CD4-positive, alpha-beta memory T cell (primary cell): Measurements from ENCODE around the gene SUPT20HL2. TPM values are rescaled to one million over a fixed set of nuclear protein-coding genes. Genes with fewer than 3 reads are reported as not detected.

Source experiments
- CTCF ChIA-PET: fragments of 350-600 bp; sonication (Branson Sonifier 250); formaldehyde crosslinking; loops from one replicate; lab custom pipeline; 2021; ENCODE audit warnings: inconsistent platforms; ENCODE audit not compliant: partially characterized antibody; lab: Charles Lee
- POLR2A ChIA-PET: fragments of 350-600 bp; sonication (Branson Sonifier 250); formaldehyde crosslinking; loops from one replicate; lab custom pipeline; 2021; ENCODE audit not compliant: partially characterized antibody; lab: Charles Lee
- DNase-seq, 5 donors: peaks; one replicate each; pipeline versions ENCODE4 v3.0.0 to v3.0.0-alpha.2; 2020 to 2022; ENCODE audit warnings: mixed read lengths in 1 of 5
- H3K27ac ChIP-seq: one replicate; pipeline ENCODE4 v1.7.0; 2013; ENCODE audit warnings: low read depth, low read length
- H3K27me3 ChIP-seq: 2 replicates; pipeline ENCODE4 v1.7.0; 2013; ENCODE audit warnings: mild to moderate bottlenecking, low read length, moderate library complexity; ENCODE audit not compliant: insufficient read depth
- H3K36me3 ChIP-seq: 2 replicates; pipeline ENCODE4 v1.7.0; 2013; ENCODE audit warnings: mild to moderate bottlenecking, low read length, moderate library complexity; ENCODE audit not compliant: insufficient read depth
- H3K4me1 ChIP-seq: 2 replicates; pipeline ENCODE4 v1.7.0; 2013; ENCODE audit warnings: mild to moderate bottlenecking, low read length, moderate library complexity; ENCODE audit not compliant: insufficient read depth
- H3K4me3 ChIP-seq, 2 donors: one replicate each; pipeline ENCODE4 v1.7.0; 2013; ENCODE audit warnings: low read length in 2 of 2, mild to moderate bottlenecking in 1 of 2
- H3K9me3 ChIP-seq, 2 donors: one replicate each; pipeline ENCODE4 v1.7.0; 2013; ENCODE audit warnings: low read length in 2 of 2, control low read depth in 1 of 2; ENCODE audit not compliant: control insufficient read depth in 1 of 2
- H3K27ac Mint-ChIP-seq, 7 donors: one replicate each; pipeline ENCODE4 v1.8.0; 2020 to 2021; ENCODE audit warnings: mixed read lengths in 7 of 7, mild to moderate bottlenecking in 6 of 7, inconsistent platforms in 3 of 7, moderate library complexity in 3 of 7
- H3K27me3 Mint-ChIP-seq, 2 donors: one replicate each; pipeline ENCODE4 v1.8.0; 2020 to 2021; ENCODE audit warnings: mixed read lengths in 2 of 2
- H3K36me3 Mint-ChIP-seq, 2 donors: one replicate each; pipeline ENCODE4 v1.8.0; 2020 to 2021; ENCODE audit warnings: mixed read lengths in 2 of 2, inconsistent platforms in 1 of 2, mild to moderate bottlenecking in 1 of 2
- H3K4me1 Mint-ChIP-seq, 4 donors: one replicate each; pipeline ENCODE4 v1.8.0; 2020 to 2021; ENCODE audit warnings: mixed read lengths in 4 of 4, mild to moderate bottlenecking in 1 of 4
- H3K4me3 Mint-ChIP-seq, 8 donors: one replicate each; pipeline ENCODE4 v1.8.0; 2020 to 2021; ENCODE audit warnings: mixed read lengths in 8 of 8, mild to moderate bottlenecking in 7 of 8, moderate library complexity in 6 of 8, inconsistent platforms in 3 of 8
- H3K9me3 Mint-ChIP-seq, 8 donors: one replicate each; pipeline ENCODE4 v1.8.0; 2020 to 2021; ENCODE audit warnings: mixed read lengths in 8 of 8, mild to moderate bottlenecking in 5 of 8, inconsistent platforms in 3 of 8, moderate library complexity in 1 of 8
- intact Hi-C: fragments of 100-400 bp; cut with micrococcal nuclease; formaldehyde crosslinking; loops from one replicate; pipeline ENCODE4 v1.15.1; 2023
- polyA plus RNA-seq, 2 donors: library from polyadenylated mRNA; unstranded; fragments of 300-500 nt; fragmentation: Illumina TruSeq; gene quantifications; one replicate each; pipeline ENCODE4 v1.2.3, GENCODE V29; 2021
- total RNA-seq, 2 experiments: library from RNA; stranded (reverse); gene quantifications; one replicate each; pipeline ENCODE4 v1.2.3, GENCODE V29; 2021

Gene SUPT20HL2
- total and polyA plus RNA-seq, 4 experiments from 2014 or later, result not detected

DNA sequence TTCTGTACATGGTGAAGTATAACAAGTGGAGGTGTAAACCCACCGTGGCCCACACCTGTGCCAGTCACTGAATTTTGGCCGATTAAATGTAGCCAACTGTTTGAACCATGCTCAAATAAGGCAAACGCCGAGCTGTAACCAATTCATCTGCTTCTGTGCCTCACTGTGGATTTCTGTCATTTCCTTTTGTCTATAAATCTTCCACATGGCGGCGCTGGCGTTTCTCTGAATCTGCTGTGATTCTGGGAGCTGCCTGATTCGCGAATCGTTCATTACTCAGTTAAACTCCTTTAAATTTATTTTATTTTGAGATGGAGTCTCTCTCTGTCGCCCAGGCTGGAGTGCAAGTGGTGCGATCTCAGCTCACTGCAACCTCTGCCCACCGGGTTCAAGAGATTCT is 19.2 kb downstream of the SUPT20HL2 start:
- POLR2A ChIA-PET, result no interaction called here
- Histone ChIP-seq H3K27ac (no peak overlapping the region), H3K4me3 (no peak overlapping the region), H3K9me3 (no peaks in the 10 kb centered on the region), H3K27me3 (no peaks in the 10 kb centered on the region), H3K36me3 (no peaks in the 10 kb centered on the region), H3K4me1 (no peaks in the 10 kb centered on the region)
- DNase-seq, result no peak
- Mint-ChIP-seq H3K36me3 (no peaks in the 10 kb centered on the region), H3K27me3 (peaks cover 0 to 2% of the 10 kb centered on the region in 2 donors), H3K27ac (no peak overlapping the region), H3K4me3 (no peak overlapping the region), H3K4me1 (no peaks in the 10 kb centered on the region), H3K9me3 (no peaks in the 10 kb centered on the region)
- CTCF ChIA-PET, result no interaction called here
- intact Hi-C loops, result no loop called here

DNA sequence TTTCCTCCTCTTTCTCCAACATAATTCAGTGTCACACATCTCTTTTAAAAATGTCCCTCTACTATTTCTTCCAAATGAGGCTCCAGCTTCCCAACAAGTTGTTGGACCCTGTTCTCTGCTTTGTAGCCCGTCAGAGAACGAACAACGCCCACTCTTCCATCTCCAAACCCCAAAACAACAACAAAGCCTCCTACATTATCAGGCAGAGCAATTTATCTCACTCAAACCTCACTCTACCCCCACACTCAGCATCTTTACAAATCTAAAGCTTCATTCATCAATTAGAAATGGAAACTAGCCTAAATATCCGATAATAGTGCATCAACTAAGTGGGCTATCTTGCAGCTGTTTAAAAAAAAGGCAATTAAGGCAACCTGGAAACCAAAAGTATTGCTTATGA is 20.5 kb downstream of the SUPT20HL2 start:
- peaks cover 0 to 2% of the 10 kb centered on the region in 2 donors for H3K27me3 Mint-ChIP-seq
- Histone ChIP-seq H3K9me3 (no peaks in the 10 kb centered on the region), H3K4me1 (no peaks in the 10 kb centered on the region), H3K36me3 (no peaks in the 10 kb centered on the region), H3K4me3 (no peak overlapping the region), H3K27me3 (no peaks in the 10 kb centered on the region), H3K27ac (no peak overlapping the region)
- CTCF ChIA-PET, result no interaction called here
- H3K36me3 Mint-ChIP-seq, result no peaks in the 10 kb centered on the region
- intact Hi-C loops, result no loop called here
- H3K27ac Mint-ChIP-seq, result no peak overlapping the region
- no peaks in the 10 kb centered on the region for H3K9me3 Mint-ChIP-seq
- no peak overlapping the region for H3K4me3 Mint-ChIP-seq
- no peaks in the 10 kb centered on the region for H3K4me1 Mint-ChIP-seq
- no peak for DNase-seq
- POLR2A ChIA-PET, result interaction anchor here (0.6 kb wide), 1 partner anchor 419 kb away, joined by 4 read pairs; no protein-coding TSS in a partner anchor

DNA sequence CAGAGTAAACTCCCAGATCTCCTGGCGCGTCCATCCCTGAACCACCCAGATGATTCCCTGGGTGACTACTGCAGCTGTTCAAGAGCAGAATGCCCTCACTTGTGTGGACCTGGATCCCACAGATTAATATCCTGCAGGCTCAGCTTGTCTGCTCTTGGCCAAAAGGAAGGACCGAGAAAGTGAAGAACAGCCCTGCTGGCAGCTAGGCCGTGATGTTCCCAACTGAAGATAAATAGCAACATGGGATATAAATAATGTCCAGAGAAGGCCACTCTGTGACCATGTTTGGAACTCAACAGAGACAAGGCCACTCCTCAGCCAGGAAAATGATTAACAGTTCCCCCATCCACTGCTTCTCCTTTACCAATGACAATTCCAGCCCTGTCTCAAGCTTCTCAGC is 21.5 kb downstream of the SUPT20HL2 start:
- no peak overlapping the region for H3K27ac Mint-ChIP-seq
- intact Hi-C loops, result no loop called here
- POLR2A ChIA-PET, result no interaction called here

DNA sequence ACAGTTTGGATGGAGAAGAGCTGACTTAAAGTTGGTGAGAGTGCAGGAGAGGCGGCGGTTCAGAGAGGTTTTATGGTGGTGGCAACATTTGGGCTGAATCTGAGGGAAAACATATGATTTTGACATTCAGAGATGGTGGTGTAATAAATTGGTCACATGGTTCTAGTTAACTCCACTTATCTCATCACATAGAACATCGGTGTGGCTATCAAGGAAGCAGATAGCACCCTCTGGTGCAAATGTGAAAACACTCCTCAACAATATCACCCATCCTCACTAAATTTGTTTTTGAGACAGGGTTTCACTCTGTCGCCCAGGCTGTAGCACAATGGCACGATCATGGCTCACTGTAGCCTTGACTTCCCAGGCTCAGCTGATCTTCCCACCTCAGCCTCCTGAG is 28.8 kb downstream of the SUPT20HL2 start:
- ChIA-PET POLR2A (no interaction called here), CTCF (no interaction called here)
- intact Hi-C loops, result no loop called here
- no peaks in the 10 kb centered on the region for H3K9me3 Mint-ChIP-seq
- Histone ChIP-seq H3K4me1 (no peaks in the 10 kb centered on the region), H3K27me3 (no peaks in the 10 kb centered on the region), H3K9me3 (no peaks in the 10 kb centered on the region), H3K4me3 (no peak overlapping the region), H3K36me3 (no peaks in the 10 kb centered on the region), H3K27ac (no peak overlapping the region)
- no peaks in the 10 kb centered on the region for H3K36me3 Mint-ChIP-seq
- H3K27ac Mint-ChIP-seq, result no peak overlapping the region
- no peak overlapping the region for H3K4me3 Mint-ChIP-seq
- H3K4me1 Mint-ChIP-seq, result peaks cover 0 to 5% (median 0%) of the 10 kb centered on the region in 4 donors
- no peak for DNase-seq
- peaks cover 4 to 6% of the 10 kb centered on the region in 2 donors for H3K27me3 Mint-ChIP-seq

More for the DNA sequence above, 21.5 kb downstream of the SUPT20HL2 start:
- Histone ChIP-seq H3K36me3 (no peaks in the 10 kb centered on the region), H3K4me1 (no peaks in the 10 kb centered on the region), H3K4me3 (no peak overlapping the region), H3K9me3 (no peaks in the 10 kb centered on the region), H3K27ac (no peak overlapping the region), H3K27me3 (no peaks in the 10 kb centered on the region)
- no peaks in the 10 kb centered on the region for H3K36me3 Mint-ChIP-seq
- no peaks in the 10 kb centered on the region for H3K9me3 Mint-ChIP-seq
- DNase-seq, result no peak
- no peak overlapping the region for H3K4me3 Mint-ChIP-seq
- H3K4me1 Mint-ChIP-seq, result no peaks in the 10 kb centered on the region
- peaks cover 0 to 2% of the 10 kb centered on the region in 2 donors for H3K27me3 Mint-ChIP-seq
- CTCF ChIA-PET, result no interaction called here

DNA sequence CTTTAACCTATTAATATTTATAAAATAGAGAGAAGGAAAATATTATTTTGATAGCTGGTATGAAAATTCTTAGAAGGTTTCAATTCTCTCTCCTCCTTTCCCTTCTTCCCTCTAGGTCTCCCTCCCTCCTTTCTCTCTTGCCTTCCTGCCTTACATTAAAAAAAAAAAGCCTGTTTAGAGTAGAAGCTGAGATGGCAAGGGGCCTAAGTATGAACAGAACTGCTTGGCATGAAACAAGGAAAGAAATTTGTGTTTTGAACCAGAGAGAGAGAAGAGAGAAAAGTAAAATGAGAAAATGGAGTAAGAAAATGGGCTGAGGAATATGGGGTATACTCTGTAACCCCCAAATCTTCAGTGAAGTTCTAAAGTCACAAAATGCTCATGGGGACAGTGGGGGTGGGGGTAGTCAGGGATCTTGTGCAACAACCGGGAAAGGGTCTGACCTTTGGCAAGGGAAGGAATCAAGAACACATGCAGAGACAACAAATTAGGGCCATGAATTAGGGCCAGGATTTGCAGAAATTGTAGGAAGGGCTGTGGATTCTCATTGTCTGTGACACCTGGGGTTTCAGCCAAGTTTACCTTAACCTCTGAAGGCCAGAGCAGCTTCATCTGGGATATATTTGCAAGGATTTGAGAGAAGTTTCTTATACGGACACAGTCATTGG is 30.6 kb downstream of the SUPT20HL2 start:
- Histone ChIP-seq H3K4me3 (no peak overlapping the region), H3K27me3 (no peaks in the 10 kb centered on the region), H3K4me1 (no peaks in the 10 kb centered on the region), H3K9me3 (no peaks in the 10 kb centered on the region), H3K27ac (no peak overlapping the region), H3K36me3 (no peaks in the 10 kb centered on the region)
- no peak overlapping the region for H3K4me3 Mint-ChIP-seq
- ChIA-PET POLR2A (no interaction called here), CTCF (interaction anchor here (0.6 kb wide), 1 partner anchor 40 kb away, joined by 3 read pairs; no protein-coding TSS in a partner anchor)
- H3K9me3 Mint-ChIP-seq, result no peaks in the 10 kb centered on the region
- H3K4me1 Mint-ChIP-seq, result peaks cover 0 to 5% (median 0%) of the 10 kb centered on the region in 4 donors
- H3K27me3 Mint-ChIP-seq, result peaks cover 4 to 6% of the 10 kb centered on the region in 2 donors
- intact Hi-C loops, result no loop called here
- H3K27ac Mint-ChIP-seq, result no peak overlapping the region
- no peak for DNase-seq
- H3K36me3 Mint-ChIP-seq, result no peaks in the 10 kb centered on the region

DNA sequence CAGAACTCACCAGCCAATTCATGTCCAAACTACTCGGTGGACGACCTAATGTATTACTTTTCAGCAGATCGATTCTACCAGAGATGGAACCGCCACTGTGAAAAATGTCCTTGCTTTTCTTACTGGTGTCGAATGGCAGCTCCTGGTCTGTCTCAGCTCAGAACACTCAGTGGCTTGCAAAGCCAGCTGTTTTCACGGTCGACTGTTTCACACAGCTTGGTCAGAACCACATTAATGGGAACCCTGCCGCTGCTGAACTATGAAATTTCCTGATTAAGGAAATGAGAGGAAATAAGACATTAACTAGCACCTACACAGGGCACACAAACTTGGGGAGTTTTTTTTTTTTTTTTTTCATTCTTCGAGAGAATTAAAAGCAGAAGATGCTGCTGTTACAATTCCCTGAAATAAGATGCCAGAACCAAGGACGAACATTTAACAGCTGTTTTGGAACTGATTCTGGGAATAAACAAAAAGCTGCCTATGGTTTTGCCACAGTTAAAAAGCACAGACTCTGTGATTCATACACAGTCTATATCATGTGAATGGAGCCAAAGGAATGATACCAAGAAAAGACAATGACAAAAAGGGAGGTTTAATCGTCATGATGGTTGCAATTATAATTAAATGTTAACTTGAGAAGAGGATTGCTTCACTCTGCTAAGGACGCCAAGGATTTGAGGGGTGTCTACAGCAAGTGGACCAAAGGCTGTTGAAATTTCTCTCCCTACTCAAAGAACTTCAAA is 31.3 kb downstream of the SUPT20HL2 start:
- DNase-seq, result no peak
- H3K27ac Mint-ChIP-seq, result no peak overlapping the region
- no peaks in the 10 kb centered on the region for H3K36me3 Mint-ChIP-seq
- H3K4me3 Mint-ChIP-seq, result no peak overlapping the region
- POLR2A ChIA-PET, result no interaction called here
- intact Hi-C loops, result no loop called here
- peaks cover 0 to 5% (median 0%) of the 10 kb centered on the region in 4 donors for H3K4me1 Mint-ChIP-seq
- H3K27ac ChIP-seq, result no peak overlapping the region
- peaks cover 4 to 6% of the 10 kb centered on the region in 2 donors for H3K27me3 Mint-ChIP-seq
- CTCF ChIA-PET, result interaction anchor here (0.6 kb wide), 2 partner anchors 39 to 580 kb away, joined by 3 read pairs; no protein-coding TSS in a partner anchor
- H3K36me3 ChIP-seq, result no peaks in the 10 kb centered on the region
- no peaks in the 10 kb centered on the region for H3K4me1 ChIP-seq
- no peaks in the 10 kb centered on the region for H3K27me3 ChIP-seq
- H3K4me3 ChIP-seq, result no peak overlapping the region
- no peaks in the 10 kb centered on the region for H3K9me3 Mint-ChIP-seq
- H3K9me3 ChIP-seq, result no peaks in the 10 kb centered on the region

DNA sequence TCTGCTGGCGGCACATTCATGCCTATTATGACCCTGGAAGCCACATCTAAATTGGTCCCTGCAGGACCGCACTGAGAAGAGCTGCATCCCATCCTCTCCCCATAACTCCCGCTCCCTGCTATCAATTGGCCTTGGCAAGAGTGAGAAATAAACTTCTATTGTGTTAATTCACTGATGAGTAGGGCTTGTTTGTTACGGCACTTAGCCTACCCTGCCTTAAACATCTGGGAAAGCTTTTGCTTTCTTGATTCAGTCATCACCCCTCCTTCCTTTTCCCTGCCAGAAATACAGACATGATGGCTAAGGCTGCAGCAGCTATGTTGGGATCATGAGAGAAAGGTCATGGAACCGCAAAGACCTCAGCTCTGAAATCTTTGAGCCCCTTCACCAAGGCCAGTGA is 36.5 kb downstream of the SUPT20HL2 start:
- POLR2A ChIA-PET, result no interaction called here
- no peak for DNase-seq
- Mint-ChIP-seq H3K4me1 (peaks cover 0 to 4% (median 0%) of the 10 kb centered on the region in 4 donors), H3K4me3 (no peak overlapping the region), H3K9me3 (no peaks in the 10 kb centered on the region), H3K36me3 (no peaks in the 10 kb centered on the region), H3K27ac (peak overlapping the region in 1 of 7 donors; percentile 41), H3K27me3 (peaks cover 0 to 6% of the 10 kb centered on the region in 2 donors)
- Histone ChIP-seq H3K27ac (no peak overlapping the region), H3K36me3 (no peaks in the 10 kb centered on the region), H3K4me3 (no peak overlapping the region), H3K27me3 (no peaks in the 10 kb centered on the region), H3K4me1 (no peaks in the 10 kb centered on the region), H3K9me3 (no peaks in the 10 kb centered on the region)
- intact Hi-C loops, result no loop called here
- CTCF ChIA-PET, result no interaction called here
